ENCODE data around the gene RBCK1. TPM values are rescaled to one million over a fixed set of nuclear protein-coding genes. Genes with fewer than 3 reads are reported as not detected.

The RBCK1 gene
- total RNA-seq, 1 experiment from 2014 or later = 46.8 TPM

GRCh38 chr20:460707-461106, 52.6 kb downstream of the RBCK1 start:
- no peaks in the 10 kb centered on the region; a peak in 1 of 7 replicates for H3K36me3 Mint-ChIP-seq (ENCODE audit: insufficient read depth in 1 of 3, low read depth in 3 of 3)
- TF ChIP-seq CTCF (conservative IDR thresholded peaks at IDR 0.05) = no peak
- Histone ChIP-seq H4K20me1 (ENCODE audit: control insufficient read depth, insufficient read depth, insufficient read length) (no peaks in the 10 kb centered on the region), H2AFZ (ENCODE audit: low read length) (no peak overlapping the region), H3K4ac (ENCODE audit: low read depth, low read length) (no peak overlapping the region), H3K4me1 (ENCODE audit: insufficient read depth, low read length) (no peaks in the 10 kb centered on the region; the same call in 1 of the 2 replicates), H4K91ac (ENCODE audit: insufficient read length, low read depth, low read length) (no peak overlapping the region), H3K4me2 (ENCODE audit: insufficient read depth, insufficient read length, low read length) (no peak overlapping the region), H3K56ac (ENCODE audit: insufficient read length, low read depth, low read length) (no peak overlapping the region), H3K27me3 (ENCODE audit: insufficient read depth, low read length) (no peaks in the 10 kb centered on the region), H3K79me1 (ENCODE audit: insufficient read depth, low read depth, low read length, poor library complexity, severe bottlenecking) (no peaks in the 10 kb centered on the region), H4K5ac (ENCODE audit: insufficient read length, low read depth, low read length) (no peak overlapping the region), H3K14ac (ENCODE audit: insufficient read depth, low read length) (no peak overlapping the region), H3K79me2 (ENCODE audit: insufficient read depth, low read length) (peaks cover 6% of the 10 kb centered on the region; the same call in 1 of the 2 replicates), H3K23me2 (ENCODE audit: insufficient read length, low read depth, low read length, poor library complexity, severe bottlenecking) (peaks cover 6% of the 10 kb centered on the region), H2AK5ac (ENCODE audit: insufficient read length, low read length) (no peak overlapping the region), H3K18ac (ENCODE audit: insufficient read length, low read depth, low read length) (no peak overlapping the region), H2BK12ac (ENCODE audit: insufficient read length, low read depth, low read length) (no peak overlapping the region), H2BK20ac (ENCODE audit: low read depth, low read length, poor library complexity, severe bottlenecking) (no peak overlapping the region), H3T11ph (ENCODE audit: low read length) (no peak overlapping the region), H2BK120ac (ENCODE audit: low read depth, low read length, poor library complexity, severe bottlenecking) (no peak overlapping the region), H2BK15ac (ENCODE audit: low read depth, low read length) (no peak overlapping the region), H4K8ac (replicated peaks; ENCODE audit: insufficient read length, low read depth, low read length) (no peak overlapping the region), H3K9ac (ENCODE audit: extremely low read depth, insufficient read length, low read length) (no peak overlapping the region), H3K27ac (ENCODE audit: insufficient read length, low read depth, low read length) (no peak overlapping the region), H3K23ac (ENCODE audit: insufficient read length, low read depth, low read length) (no peak overlapping the region), H2BK5ac (ENCODE audit: insufficient read length, low read length) (no peak overlapping the region), H3K9me3 (ENCODE audit: control insufficient read depth, low read depth, low read length) (no peaks in the 10 kb centered on the region)
- peaks cover 27% of the 10 kb centered on the region for H3K27me3 Mint-ChIP-seq (ENCODE audit: low read depth)
- no peak overlapping the region for H3K27ac Mint-ChIP-seq
- DNase-seq = no peak
- H3K9me3 Mint-ChIP-seq = no peaks in the 10 kb centered on the region
- WGBS (ENCODE audit: extremely low coverage, insufficient read length, low lambda C conversion rate) = no CpG with 5 or more reads among the region's 2 CpGs
- H3K4me1 Mint-ChIP-seq = peaks cover 15 to 19% of the 10 kb centered on the region in 2 experiments
- H3K4me3 Mint-ChIP-seq = peak overlapping the region; percentile 21 to 63; a peak in 4 of 5 replicates

All from H9 (cell line).